CD14-positive monocyte (primary cell): ENCODE results near the gene ATF7IP2. TPM values are rescaled to one million over a fixed set of nuclear protein-coding genes. Genes with fewer than 3 reads are reported as not detected.

Source experiments
- DNase-seq, 3 donors: peaks; one replicate each; pipeline ENCODE4 v3.0.0-alpha.2; 2011 to 2022
- H2AFZ ChIP-seq: 2 replicates; pipeline ENCODE4 v1.6.0; 2012; ENCODE audit warnings: mild to moderate bottlenecking, low read depth, low read length, inconsistent platforms; ENCODE audit not compliant: insufficient read depth, poor library complexity, severe bottlenecking
- H3K27ac ChIP-seq, 2 donors: 1 replicate in 1 of 2; 2 replicates in 1 of 2; pipeline ENCODE4 v1.5.1; 2012 to 2013; ENCODE audit warnings: low read length in 2 of 2, control low read depth in 1 of 2, inconsistent platforms in 1 of 2, low read depth in 1 of 2, mild to moderate bottlenecking in 1 of 2
- H3K27me3 ChIP-seq, 2 donors: one replicate each; pipeline versions ENCODE4 v1.6.0 to v1.6.1; 2011 to 2013; ENCODE audit warnings: low read length in 2 of 2; ENCODE audit not compliant: control insufficient read depth in 2 of 2, insufficient read depth in 2 of 2
- H3K36me3 ChIP-seq, 2 donors: replicated peaks in 1 of 2; 1 replicate in 1 of 2; 2 replicates in 1 of 2; pipeline versions ENCODE4 v1.5.1 to v1.6.1; 2012 to 2013; ENCODE audit warnings: low read length in 2 of 2, control low read depth in 1 of 2, inconsistent platforms in 1 of 2, mild to moderate bottlenecking in 1 of 2; ENCODE audit not compliant: insufficient read depth in 2 of 2, control insufficient read depth in 1 of 2
- H3K4me1 ChIP-seq, 2 donors: 1 replicate in 1 of 2; 2 replicates in 1 of 2; pipeline versions ENCODE4 v1.5.1 to v1.6.1; 2012 to 2013; ENCODE audit warnings: low read length in 2 of 2, control low read depth in 1 of 2, inconsistent platforms in 1 of 2, mild to moderate bottlenecking in 1 of 2, moderate library complexity in 1 of 2; ENCODE audit not compliant: insufficient read depth in 2 of 2, control insufficient read depth in 1 of 2
- H3K4me2 ChIP-seq: replicated peaks from 2 replicates; pipeline ENCODE3; 2012; ENCODE audit warnings: low read length, moderate library complexity, mild to moderate bottlenecking; ENCODE audit not compliant: poor library complexity, severe bottlenecking; ENCODE audit errors: extremely low read depth
- H3K4me3 ChIP-seq, 3 experiments: fragments of 200-600 bp in 1 of 3; sonication (generic) in 1 of 3; replicated peaks in 1 of 3; 1 replicate in 2 of 3; 2 replicates in 1 of 3; pipeline ENCODE4 v1.5.1; 2011 to 2013; ENCODE audit warnings: low read length in 3 of 3, mild to moderate bottlenecking in 3 of 3, control low read depth in 2 of 3, low read depth in 2 of 3, inconsistent platforms in 1 of 3, moderate library complexity in 1 of 3
- H3K79me2 ChIP-seq: 2 replicates; pipeline ENCODE4 v1.6.0; 2012; ENCODE audit warnings: mild to moderate bottlenecking, control low read depth, inconsistent platforms, low read length, moderate library complexity; ENCODE audit not compliant: insufficient read depth
- H3K9ac ChIP-seq: 2 replicates; pipeline ENCODE4 v1.6.0; 2017; ENCODE audit warnings: low read length, mild to moderate bottlenecking; ENCODE audit not compliant: insufficient read depth, poor library complexity, severe bottlenecking
- H3K9me3 ChIP-seq, 2 donors: replicated peaks in 1 of 2; 1 replicate in 1 of 2; 2 replicates in 1 of 2; pipeline versions ENCODE4 v1.5.1 to v1.6.1; 2012 to 2013; ENCODE audit warnings: low read length in 2 of 2, control low read depth in 1 of 2; ENCODE audit not compliant: control insufficient read depth in 1 of 2, insufficient read depth in 1 of 2
- H4K20me1 ChIP-seq: 2 replicates; pipeline ENCODE4 v1.6.0; 2012; ENCODE audit warnings: mild to moderate bottlenecking, low read length, control low read depth, moderate library complexity; ENCODE audit not compliant: insufficient read depth
- H3K27ac Mint-ChIP-seq, 7 donors: one replicate each; pipeline ENCODE4 v1.8.0; 2020; ENCODE audit warnings: mild to moderate bottlenecking in 7 of 7, mixed read lengths in 7 of 7, moderate library complexity in 6 of 7, inconsistent platforms in 2 of 7
- H3K27me3 Mint-ChIP-seq, 3 donors: one replicate each; pipeline ENCODE4 v1.8.0; 2021 to 2022; ENCODE audit warnings: low read depth in 3 of 3, mild to moderate bottlenecking in 3 of 3, mixed read lengths in 3 of 3, moderate library complexity in 3 of 3, inconsistent platforms in 1 of 3
- H3K36me3 Mint-ChIP-seq, 2 donors: one replicate each; pipeline ENCODE4 v1.8.0; 2020; ENCODE audit warnings: mixed read lengths in 2 of 2, inconsistent platforms in 1 of 2, mild to moderate bottlenecking in 1 of 2
- H3K4me1 Mint-ChIP-seq: one replicate; pipeline ENCODE4 v1.8.0; 2020; ENCODE audit warnings: mild to moderate bottlenecking, mixed read lengths
- H3K4me3 Mint-ChIP-seq, 2 donors: one replicate each; pipeline ENCODE4 v1.8.0; 2020; ENCODE audit warnings: mild to moderate bottlenecking in 2 of 2, mixed read lengths in 2 of 2, moderate library complexity in 1 of 2
- H3K9me3 Mint-ChIP-seq, 7 donors: one replicate each; pipeline ENCODE4 v1.8.0; 2020 to 2022; ENCODE audit warnings: mixed read lengths in 7 of 7, mild to moderate bottlenecking in 6 of 7, moderate library complexity in 6 of 7, inconsistent platforms in 2 of 7
- CTCF ChIP-seq: fragments of 200-600 bp; IDR thresholded peaks from one replicate; pipeline ENCODE4 v1.8.0; 2022; ENCODE audit warnings: antibody characterized with exemption, mild to moderate bottlenecking
- WGBS: methylation state at CpG from one replicate; pipeline ENCODE4 v1.1.5; 2013; ENCODE audit warnings: missing lambda C conversion rate; ENCODE audit not compliant: insufficient coverage; 5-methylcytosine and 5-hydroxymethylcytosine counted together
- intact Hi-C, 2 donors: fragments of 100-400 bp; cut with micrococcal nuclease; formaldehyde crosslinking; loops; one replicate each; pipeline versions ENCODE4 v1.15.0 to v1.15.1; 2023
- polyA plus RNA-seq, 3 donors: library from polyadenylated mRNA; depleted of rRNA in 1 of 3; unstranded in 2 of 3; stranded (reverse) in 1 of 3; fragments of 300-500 nt in 2 of 3; fragments of >200 nt in 1 of 3; fragmentation: Illumina TruSeq in 2 of 3; gene quantifications; 1 replicate in 2 of 3; 2 replicates in 1 of 3; pipeline ENCODE4 v1.2.3, GENCODE V29; 2012 to 2021

Gene ATF7IP2
- polyA plus RNA-seq, 3 donors = 8.7 to 36.4 (median 11.9) TPM

- WGBS = 90% methylated on average over 2 of the region's 2 CpGs
- intact Hi-C loops = no loop called here
Observed at GRCh38 chr16:10352262-10352661, 33.6 kb upstream of the ATF7IP2 start.

GRCh38 chr16:10355589-10355988, 30.3 kb upstream of the ATF7IP2 start:
- intact Hi-C loops = no loop called here
- H3K4me3 ChIP-seq = no peak overlapping the region
- no peak overlapping the region for H3K4me3 Mint-ChIP-seq
- H3K9me3 ChIP-seq = peaks cover 0 to 26% of the 10 kb centered on the region in 2 donors
- no peak for DNase-seq
- no peaks in the 10 kb centered on the region for H4K20me1 ChIP-seq
- H3K9ac ChIP-seq = no peak overlapping the region
- no peak for TF ChIP-seq CTCF
- 97% methylated on average over 23 of the region's 23 CpGs for WGBS
- H3K27ac ChIP-seq = no peak overlapping the region
- no peaks in the 10 kb centered on the region for H3K36me3 Mint-ChIP-seq
- H3K9me3 Mint-ChIP-seq = peaks cover 8 to 32% (median 22%) of the 10 kb centered on the region in 7 donors
- H3K27ac Mint-ChIP-seq = no peak overlapping the region
- H2AFZ ChIP-seq = no peak overlapping the region
- no peaks in the 10 kb centered on the region for H3K4me1 Mint-ChIP-seq
- no peaks in the 10 kb centered on the region for H3K36me3 ChIP-seq
- H3K4me2 ChIP-seq = no peak overlapping the region
- no peaks in the 10 kb centered on the region for H3K79me2 ChIP-seq
- H3K27me3 ChIP-seq = no peaks in the 10 kb centered on the region
- H3K4me1 ChIP-seq = no peaks in the 10 kb centered on the region
- H3K27me3 Mint-ChIP-seq = peaks cover 3 to 5% (median 3%) of the 10 kb centered on the region in 3 donors

More at GRCh38 chr16:10352262-10352661, 33.6 kb upstream of the ATF7IP2 start:
- Histone ChIP-seq H2AFZ (no peak overlapping the region), H4K20me1 (no peaks in the 10 kb centered on the region), H3K4me3 (no peak overlapping the region), H3K9me3 (peaks cover 0 to 25% of the 10 kb centered on the region in 2 donors), H3K27me3 (no peaks in the 10 kb centered on the region), H3K4me2 (no peak overlapping the region), H3K27ac (no peak overlapping the region), H3K79me2 (no peaks in the 10 kb centered on the region), H3K9ac (no peak overlapping the region), H3K4me1 (no peaks in the 10 kb centered on the region), H3K36me3 (no peaks in the 10 kb centered on the region)
- Mint-ChIP-seq H3K4me3 (no peak overlapping the region), H3K27ac (no peak overlapping the region), H3K4me1 (no peaks in the 10 kb centered on the region), H3K27me3 (peaks cover 0 to 5% (median 2%) of the 10 kb centered on the region in 3 donors), H3K9me3 (peaks cover 8 to 38% (median 22%) of the 10 kb centered on the region in 7 donors), H3K36me3 (no peaks in the 10 kb centered on the region)
- DNase-seq = no peak
- no peak for TF ChIP-seq CTCF
